HG03139 (cell line): ENCODE measurements around the gene RPS19BP1.

Source experiments
- ATAC-seq: cut with Tn5 transposase; IDR thresholded peaks from one replicate; pipeline ENCODE4 v1.9.1; 2021; ENCODE audit not compliant: unreplicated experiment

The RPS19BP1 gene

DNA sequence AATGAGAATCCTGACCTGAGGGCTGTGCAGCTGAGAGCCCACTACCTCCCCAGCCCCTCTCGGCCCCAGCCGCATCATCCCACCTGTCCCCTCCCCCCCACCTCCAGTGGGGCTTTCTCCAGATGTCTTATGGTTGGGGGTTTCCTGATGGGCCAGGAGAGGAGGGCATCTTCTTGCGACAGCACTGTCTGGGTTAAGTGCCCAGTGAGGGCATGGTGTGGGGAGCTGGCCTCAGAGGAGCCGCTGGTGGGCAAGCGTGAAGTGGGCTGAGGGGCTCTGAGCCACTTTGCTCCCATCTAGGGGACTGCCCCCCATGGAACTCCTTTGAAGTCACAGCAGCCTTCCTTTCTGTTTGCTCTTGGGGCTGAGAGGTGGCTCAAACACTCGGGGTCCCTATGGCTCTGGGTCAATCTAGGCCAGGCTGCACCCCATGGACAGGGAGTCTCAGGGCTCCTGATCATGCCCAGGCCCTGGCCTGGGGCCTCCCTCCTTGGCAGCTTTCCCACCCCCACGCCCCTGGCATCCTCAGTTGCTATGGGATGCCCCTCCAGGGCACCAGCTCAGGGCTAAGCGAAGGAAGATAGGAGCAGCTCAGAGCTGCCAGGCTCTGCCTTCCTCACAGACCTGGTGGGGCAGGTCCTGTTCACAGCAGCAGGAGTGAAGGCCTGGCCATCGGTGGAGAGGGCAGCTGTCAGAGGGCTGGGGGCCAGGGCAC is 41.4 kb downstream of the RPS19BP1 start:
- no peak for ATAC-seq

DNA sequence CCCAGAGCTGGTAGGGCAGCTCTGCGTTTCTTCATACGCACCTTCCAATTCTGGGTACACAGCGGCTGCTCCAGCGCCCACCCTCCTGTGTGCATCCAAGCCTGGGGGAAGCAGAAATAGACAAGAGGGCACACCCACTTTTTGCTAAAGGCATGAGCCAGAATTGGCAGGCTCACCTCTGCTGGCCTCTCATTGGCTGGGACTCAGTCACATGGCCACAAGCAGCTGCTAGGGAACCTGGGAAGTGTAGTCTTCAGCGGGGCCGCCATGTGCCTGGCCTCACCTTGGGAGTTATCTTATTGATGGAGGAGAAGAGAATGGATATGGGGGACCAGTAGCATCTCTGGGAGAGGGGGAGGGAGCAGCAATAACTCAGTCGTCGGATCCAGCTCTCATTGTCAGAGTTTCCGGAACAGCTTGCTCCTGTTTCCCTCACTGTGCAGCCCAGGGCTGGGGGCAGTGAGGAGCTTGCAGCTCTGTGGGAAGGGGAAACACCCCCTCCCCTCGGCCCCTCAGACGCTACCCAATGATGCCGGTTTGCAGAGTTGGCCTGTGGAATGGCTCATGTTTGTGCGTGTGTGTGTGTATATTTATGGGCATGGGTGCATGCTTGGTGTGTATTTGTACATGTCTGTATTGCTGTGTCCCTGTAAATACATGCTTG is 42.3 kb downstream of the RPS19BP1 start:
- ATAC-seq: no peak

DNA sequence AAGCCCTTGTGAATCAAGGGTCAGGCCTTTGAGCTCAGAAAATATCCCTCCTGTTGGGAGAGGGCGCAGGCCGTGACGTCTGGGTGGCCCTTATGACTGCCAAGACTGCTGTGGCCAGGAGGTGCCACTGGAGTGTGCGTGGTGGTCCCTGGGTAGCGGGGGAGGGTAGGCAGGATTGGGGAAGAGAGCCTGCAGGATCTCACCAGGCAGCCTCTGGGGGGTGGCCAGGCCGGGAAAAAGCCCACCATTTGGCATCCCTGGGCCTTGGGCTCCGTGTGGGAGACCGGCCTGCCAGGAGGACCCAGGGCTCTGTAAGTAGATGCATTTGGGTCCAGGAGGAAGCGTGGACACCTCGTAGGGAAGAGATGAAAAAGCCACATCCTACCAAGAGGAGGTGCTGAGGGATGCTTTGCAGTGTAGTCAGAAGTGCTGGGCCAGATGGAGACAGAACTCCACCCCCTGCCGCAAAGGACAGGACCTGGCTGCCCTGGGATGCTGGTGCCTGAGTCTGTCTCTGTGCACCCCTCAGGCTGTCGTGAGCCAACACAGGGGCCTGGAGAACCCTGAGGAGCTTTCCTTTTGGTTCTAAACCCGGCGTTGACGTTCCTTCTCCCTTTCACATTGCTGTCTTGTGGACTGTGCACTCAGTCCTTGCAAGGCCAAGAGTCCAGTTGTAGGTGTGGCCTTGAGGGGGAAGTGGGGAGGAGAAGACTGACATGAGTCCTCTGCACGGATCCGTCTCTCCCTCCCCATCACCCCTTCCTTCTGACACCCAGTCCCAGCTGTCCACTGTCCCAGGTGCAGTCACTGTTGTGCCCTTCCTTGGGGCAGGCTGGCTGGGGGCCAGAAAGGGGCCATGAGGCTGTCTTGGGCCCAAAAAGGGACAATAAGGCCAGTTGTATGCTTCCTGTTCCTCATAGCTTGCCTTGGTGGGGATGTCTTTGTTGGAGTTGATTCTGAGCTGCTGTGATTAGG is 43.2 kb downstream of the RPS19BP1 start:
- ATAC-seq: no peak

DNA sequence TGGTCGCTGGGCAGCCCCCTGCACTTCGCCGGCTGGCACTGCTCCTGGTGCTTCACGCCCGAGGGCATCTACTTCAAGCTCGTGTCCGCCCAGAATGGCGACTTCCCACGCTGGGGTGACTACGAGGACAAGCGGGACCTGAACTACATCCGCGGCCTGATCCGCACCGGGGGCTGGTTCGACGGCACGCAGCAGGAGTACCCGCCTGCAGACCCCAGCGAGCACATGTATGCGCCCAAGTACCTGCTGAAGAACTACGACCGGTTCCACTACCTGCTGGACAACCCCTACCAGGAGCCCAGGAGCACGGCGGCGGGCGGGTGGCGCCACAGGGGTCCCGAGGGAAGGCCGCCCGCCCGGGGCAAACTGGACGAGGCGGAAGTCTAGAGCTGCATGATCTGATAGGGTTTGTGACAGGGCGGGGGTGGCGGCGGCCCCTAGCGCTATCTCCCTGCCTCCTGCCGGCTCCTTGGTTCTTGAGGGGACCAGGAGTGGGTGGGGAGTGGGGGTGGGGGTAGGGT is 43.9 kb downstream of the RPS19BP1 start:
- no peak for ATAC-seq

DNA sequence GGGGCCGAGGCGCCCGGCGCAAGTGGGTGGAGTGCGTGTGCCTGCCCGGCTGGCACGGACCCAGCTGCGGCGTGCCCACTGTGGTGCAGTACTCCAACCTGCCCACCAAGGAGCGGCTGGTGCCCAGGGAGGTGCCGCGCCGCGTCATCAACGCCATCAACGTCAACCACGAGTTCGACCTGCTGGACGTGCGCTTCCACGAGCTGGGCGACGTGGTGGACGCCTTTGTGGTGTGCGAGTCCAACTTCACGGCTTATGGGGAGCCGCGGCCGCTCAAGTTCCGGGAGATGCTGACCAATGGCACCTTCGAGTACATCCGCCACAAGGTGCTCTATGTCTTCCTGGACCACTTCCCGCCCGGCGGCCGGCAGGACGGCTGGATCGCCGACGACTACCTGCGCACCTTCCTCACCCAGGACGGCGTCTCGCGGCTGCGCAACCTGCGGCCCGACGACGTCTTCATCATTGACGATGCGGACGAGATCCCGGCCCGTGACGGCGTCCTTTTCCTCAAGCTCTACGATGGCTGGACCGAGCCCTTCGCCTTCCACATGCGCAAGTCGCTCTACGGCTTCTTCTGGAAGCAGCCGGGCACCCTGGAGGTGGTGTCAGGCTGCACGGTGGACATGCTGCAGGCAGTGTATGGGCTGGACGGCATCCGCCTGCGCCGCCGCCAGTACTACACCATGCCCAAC is 44.6 kb downstream of the RPS19BP1 start:
- no peak for ATAC-seq

DNA sequence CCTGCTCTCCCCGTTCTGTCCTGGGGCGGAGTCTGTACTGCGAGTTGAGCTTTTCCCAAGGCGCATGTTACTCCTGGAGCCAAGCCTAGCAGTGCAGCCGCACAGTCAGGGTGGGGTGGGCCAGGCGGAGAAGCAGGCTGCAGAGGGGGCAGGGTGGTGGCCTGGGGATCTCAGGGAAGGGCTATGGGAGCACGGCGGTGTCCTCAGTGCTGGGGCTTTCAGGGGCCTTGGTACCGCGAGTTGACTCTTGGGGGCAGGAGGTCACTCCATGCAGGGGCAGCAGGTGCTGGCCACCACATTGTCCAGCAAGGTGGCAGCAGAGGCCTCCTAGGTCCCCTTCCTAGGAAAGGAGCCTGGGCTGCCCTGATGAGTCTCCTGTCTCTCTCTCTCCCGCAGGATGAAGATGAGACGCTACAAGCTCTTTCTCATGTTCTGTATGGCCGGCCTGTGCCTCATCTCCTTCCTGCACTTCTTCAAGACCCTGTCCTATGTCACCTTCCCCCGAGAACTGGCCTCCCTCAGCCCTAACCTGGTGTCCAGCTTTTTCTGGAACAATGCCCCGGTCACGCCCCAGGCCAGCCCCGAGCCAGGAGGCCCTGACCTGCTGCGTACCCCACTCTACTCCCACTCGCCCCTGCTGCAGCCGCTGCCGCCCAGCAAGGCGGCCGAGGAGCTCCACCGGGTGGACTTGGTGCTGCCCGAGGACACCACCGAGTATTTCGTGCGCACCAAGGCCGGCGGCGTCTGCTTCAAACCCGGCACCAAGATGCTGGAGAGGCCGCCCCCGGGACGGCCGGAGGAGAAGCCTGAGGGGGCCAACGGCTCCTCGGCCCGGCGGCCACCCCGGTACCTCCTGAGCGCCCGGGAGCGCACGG is 45.4 kb downstream of the RPS19BP1 start:
- no peak for ATAC-seq

DNA sequence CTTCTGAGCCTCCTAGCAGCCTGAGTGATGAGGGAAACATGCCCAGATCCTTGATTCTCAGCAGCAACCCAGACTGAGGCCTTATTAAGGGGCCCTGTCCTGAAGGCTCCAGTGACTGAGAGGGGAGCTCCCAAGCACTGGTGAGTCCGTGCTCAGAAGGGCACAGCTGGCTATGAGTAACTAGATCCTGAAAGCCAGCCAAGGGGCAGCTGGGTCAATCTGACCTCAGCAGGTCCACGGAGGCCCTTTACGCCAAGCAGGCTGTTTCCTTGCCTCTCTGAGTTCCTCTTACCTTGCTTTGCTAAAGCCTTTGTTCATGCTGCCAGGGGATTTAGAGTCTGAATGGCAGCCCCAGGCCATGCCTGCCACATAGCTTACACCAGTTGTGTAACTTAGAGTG is 49.8 kb downstream of the RPS19BP1 start:
- ATAC-seq: no peak

DNA sequence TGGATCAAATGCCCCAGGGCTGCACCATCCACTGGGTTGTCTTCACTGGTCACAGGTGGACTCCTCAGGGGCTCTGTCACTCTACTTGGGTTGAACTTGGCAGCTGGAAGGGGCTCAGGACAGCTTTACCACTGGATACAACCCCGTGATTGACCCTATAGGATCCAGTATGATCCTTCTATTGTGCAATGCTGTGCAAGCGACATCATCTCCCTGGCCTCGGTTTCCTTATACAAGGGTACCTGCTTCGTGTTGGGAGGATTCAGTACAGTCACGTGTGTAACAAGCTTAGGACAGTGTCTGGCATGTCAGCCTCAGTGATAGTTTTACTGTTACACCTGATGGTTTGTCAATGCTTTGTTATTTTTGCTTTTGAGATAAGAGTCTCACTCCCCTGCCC is 51.0 kb downstream of the RPS19BP1 start:
- no peak for ATAC-seq

DNA sequence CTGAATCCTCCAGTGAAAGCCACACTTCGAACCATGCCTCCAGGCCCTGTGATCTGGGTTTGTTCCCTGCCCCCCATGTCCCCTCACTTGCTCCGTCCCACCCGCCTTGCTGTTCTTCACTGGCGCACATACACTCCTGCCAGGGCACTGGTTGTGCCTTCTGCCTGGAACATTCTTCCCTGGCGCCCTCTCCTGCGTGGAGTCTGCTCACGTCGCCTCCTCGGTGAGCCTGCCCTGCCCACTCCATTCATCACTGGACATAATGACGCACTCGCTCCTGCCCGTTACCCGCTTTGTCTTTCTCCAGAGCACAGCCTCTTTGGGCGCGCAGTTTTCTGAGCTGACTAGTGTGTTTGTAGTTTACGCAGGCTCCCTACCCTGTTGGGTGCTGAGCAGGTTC is 51.5 kb downstream of the RPS19BP1 start:
- ATAC-seq: no peak

DNA sequence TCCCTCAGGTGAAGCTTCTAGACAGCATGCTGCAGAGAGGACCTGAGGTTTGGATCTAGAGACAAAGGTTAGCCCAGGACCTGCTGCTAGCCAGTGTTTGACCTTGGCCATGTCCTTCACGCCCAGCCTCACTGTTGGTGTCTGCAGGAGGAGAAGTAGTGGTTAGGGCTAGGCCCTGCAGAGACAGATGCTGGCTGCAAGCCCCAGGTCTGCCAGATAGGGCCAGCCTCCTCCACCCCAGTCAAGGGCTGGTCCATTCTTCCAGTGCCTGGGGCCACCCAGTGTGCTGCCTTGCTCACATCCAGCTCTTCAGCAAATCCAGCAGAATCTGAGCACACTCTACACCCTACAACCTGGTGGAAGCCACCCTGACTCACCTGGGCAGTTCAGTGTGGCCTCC is 52.0 kb downstream of the RPS19BP1 start:
- ATAC-seq: no peak

DNA sequence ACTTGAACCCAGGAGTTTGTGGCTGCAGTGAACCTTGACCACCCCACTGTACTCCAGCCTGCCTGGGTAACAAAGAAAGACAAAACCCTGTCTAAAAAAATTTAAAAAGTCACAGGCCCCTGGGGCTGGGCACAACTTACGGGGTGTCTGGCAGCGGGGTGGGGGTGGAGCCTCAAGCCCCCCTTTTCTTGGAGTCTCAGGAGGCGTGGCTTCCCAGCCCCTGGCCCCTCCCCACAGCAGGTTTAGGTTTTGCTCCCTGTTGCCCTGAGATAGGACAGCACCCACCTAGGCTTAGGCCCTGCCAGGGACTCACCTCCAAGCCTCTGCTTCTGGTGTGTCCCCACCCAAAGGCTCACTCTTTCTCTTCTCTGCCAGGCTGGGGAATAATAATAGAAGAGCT is 53.3 kb downstream of the RPS19BP1 start:
- no peak for ATAC-seq
